Brain microvascular endothelial cell (primary cell): ENCODE measurements around the gene ACAT2.
"Not testable (repeated sequence)": the region's sequence is repeated elsewhere in the genome, so short reads cannot be mapped to it uniquely, and the experiment has no call there.

ENCODE experiments used
- DNase-seq: peaks from one replicate; pipeline ENCODE4 v3.0.0-alpha.2; 2020
- H3K27ac ChIP-seq: fragments of 250-450 bp; sonication (Bioruptor Pico); 2 replicates; pipeline ENCODE4 v1.5.1; 2020; ENCODE audit warnings: mild to moderate bottlenecking, moderate library complexity
- H3K27me3 ChIP-seq: fragments of 250-450 bp; sonication (Bioruptor Pico); replicated peaks from 2 replicates; pipeline ENCODE4 v1.5.1; 2020; ENCODE audit warnings: mild to moderate bottlenecking
- H3K36me3 ChIP-seq: fragments of 250-450 bp; sonication (Bioruptor Pico); replicated peaks from 2 replicates; pipeline ENCODE4 v1.5.1; 2020; ENCODE audit warnings: mild to moderate bottlenecking
- H3K4me3 ChIP-seq: 2 replicates; pipeline ENCODE4 v1.5.1; 2011; ENCODE audit warnings: low read depth, mild to moderate bottlenecking, control low read depth, low read length, moderate library complexity
- CTCF ChIP-seq: IDR thresholded peaks from 2 replicates; pipeline ENCODE4 v1.5.1; 2011; ENCODE audit warnings: low read depth, mild to moderate bottlenecking, moderate library complexity, low read length, control low read depth, inconsistent platforms; ENCODE audit errors: missing control alignments
- in situ Hi-C: cut with HindIII; loops from 2 replicates; pipeline ENCODE4 v1.10.0; 2017; ENCODE audit warnings: low sequenced_read_pairs, low pct_ligation_motif_present

ACAT2 gene

DNA sequence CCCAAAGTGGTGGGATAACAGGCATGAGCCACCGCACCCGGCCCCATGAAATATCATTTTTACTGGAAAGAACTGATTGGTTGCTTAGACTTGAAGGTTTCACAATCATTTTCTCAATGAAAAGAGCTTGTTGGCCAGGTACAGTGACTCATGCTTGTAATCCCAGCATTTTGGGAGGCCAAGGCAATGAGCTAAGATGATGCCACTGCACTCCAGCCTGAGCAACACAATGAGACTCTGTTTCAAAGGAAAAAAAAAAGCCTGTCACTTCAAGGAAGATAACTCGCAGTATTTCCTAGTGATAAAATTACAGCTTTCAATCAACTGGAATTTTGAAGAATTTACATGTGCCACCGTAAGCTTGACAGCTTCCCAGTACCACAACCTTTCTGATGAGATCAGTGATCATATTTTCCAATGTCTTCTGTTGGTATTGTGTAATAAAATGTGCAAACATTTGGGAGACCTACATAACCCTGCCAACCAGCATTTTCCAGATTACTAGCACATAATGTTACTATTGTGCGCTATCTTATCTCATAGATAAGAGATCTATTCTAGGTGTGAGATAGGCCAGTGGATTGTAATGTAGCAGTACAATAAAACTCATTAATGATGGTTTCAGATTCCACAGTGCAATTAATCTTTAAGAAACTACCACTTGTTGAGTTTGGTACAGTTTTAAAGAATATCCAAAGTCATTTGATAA, 45.5 kb downstream of the ACAT2 start:
- in situ Hi-C loops = no loop called here
- Histone ChIP-seq H3K36me3 (no peaks in the 10 kb centered on the region), H3K4me3 (no peak overlapping the region), H3K27me3 (no peaks in the 10 kb centered on the region), H3K27ac (no peak overlapping the region)
- no peak for DNase-seq
- TF ChIP-seq CTCF = no peak

- in situ Hi-C loops = no loop called here
- TF ChIP-seq CTCF = no peak
- Histone ChIP-seq H3K27me3 (no peaks in the 10 kb centered on the region), H3K36me3 (no peaks in the 10 kb centered on the region), H3K27ac (no peak overlapping the region), H3K4me3 (no peak overlapping the region)
- DNase-seq = no peak
Observed at GRCh38 chr6:159808647-159809046, 46.8 kb downstream of the ACAT2 start.

GRCh38 chr6:159809149-159809548, 47.3 kb downstream of the ACAT2 start:
- Histone ChIP-seq H3K27ac (no peak overlapping the region), H3K36me3 (no peaks in the 10 kb centered on the region), H3K27me3 (no peaks in the 10 kb centered on the region), H3K4me3 (no peak overlapping the region)
- DNase-seq = no peak
- in situ Hi-C loops = no loop called here
- no peak for TF ChIP-seq CTCF

GRCh38 chr6:159813781-159814180, 51.9 kb downstream of the ACAT2 start:
- H3K36me3 ChIP-seq = no peaks in the 10 kb centered on the region
- no peak for DNase-seq
- in situ Hi-C loops = no loop called here
- H3K4me3 ChIP-seq = no peak overlapping the region
- no peaks in the 10 kb centered on the region for H3K27me3 ChIP-seq
- TF ChIP-seq CTCF = no peak
- no peak overlapping the region for H3K27ac ChIP-seq

DNA sequence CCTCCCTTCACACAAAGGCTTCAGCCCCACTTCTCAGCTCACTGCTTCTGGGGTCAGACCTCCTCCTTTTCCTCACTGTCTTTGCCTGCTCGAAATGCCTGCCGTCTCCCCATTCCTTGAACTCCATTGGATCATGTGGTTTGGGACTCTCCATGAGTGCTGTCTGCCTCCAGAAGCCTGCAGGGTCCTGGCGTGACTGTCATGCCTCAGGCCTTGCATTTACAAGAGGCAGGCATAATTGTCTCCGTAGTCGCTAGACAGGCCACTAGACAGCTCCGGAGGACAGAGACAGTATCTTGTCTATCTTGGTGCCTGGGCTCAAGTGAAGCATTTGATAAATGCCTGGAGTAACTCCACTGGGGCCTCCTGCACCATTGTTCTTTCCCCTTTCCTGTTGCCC, 53.6 kb downstream of the ACAT2 start:
- in situ Hi-C loops = no loop called here
- DNase-seq = no peak
- Histone ChIP-seq H3K27ac (no peak overlapping the region), H3K4me3 (no peak overlapping the region), H3K36me3 (no peaks in the 10 kb centered on the region), H3K27me3 (no peaks in the 10 kb centered on the region)
- TF ChIP-seq CTCF = no peak

DNA sequence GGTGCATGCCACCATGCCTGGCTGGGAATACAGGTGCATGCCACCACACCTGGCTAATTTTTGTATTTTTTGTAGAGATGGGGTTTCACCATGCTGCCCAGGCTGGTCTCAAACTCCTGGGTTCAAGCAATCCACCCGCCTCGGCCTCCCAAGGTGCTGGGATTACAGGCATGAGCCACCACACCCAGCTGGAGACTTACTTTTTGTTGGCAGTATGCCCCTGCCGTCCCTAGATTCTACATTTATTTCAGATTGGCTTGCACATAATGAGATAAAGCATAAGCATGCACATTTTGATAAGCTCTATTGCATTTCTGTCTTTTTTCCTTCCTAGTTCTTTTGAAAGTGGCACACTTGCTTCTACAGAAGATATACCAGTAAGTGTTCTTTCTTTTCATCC, 54.9 kb downstream of the ACAT2 start:
- H3K27me3 ChIP-seq, H3K4me3 ChIP-seq, H3K36me3 ChIP-seq, H3K27ac ChIP-seq, in situ Hi-C loops, DNase-seq: not testable (repeated sequence)
